ENCODE data around the gene AMMECR1.

DNA sequence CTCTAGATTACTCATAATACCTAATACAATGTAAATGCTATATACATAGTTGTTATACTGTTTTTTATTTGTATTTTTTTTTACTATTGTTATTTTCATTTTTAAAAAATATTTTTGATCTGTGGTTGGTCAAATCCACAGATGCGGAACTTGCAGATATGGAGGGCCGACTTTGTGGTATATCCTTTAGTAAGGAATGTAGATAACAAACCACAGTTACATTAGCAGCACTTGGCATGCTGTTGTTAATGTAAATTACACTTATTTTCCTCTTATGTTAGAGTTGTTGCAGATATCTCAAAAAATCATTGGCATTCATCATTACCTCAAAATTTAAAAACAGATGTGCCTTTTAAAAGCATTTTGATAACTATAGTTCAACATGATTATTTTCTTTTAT is 164.0 kb downstream of the AMMECR1 start:
- TF ChIP-seq POLR2A (IDR thresholded peaks at IDR 0.05) = no peak
- TF ChIP-seq, protein P1, sequence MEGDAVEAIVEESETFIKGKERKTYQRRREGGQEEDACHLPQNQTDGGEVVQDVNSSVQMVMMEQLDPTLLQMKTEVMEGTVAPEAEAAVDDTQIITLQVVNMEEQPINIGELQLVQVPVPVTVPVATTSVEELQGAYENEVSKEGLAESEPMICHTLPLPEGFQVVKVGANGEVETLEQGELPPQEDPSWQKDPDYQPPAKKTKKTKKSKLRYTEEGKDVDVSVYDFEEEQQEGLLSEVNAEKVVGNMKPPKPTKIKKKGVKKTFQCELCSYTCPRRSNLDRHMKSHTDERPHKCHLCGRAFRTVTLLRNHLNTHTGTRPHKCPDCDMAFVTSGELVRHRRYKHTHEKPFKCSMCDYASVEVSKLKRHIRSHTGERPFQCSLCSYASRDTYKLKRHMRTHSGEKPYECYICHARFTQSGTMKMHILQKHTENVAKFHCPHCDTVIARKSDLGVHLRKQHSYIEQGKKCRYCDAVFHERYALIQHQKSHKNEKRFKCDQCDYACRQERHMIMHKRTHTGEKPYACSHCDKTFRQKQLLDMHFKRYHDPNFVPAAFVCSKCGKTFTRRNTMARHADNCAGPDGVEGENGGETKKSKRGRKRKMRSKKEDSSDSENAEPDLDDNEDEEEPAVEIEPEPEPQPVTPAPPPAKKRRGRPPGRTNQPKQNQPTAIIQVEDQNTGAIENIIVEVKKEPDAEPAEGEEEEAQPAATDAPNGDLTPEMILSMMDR (IDR thresholded peaks at IDR 0.05) = no peak

Data from tibial nerve (tissue), 3 donors.